ENCODE results near the gene ATP1B1. TPM values are rescaled to one million over a fixed set of nuclear protein-coding genes. Genes with fewer than 3 reads are reported as not detected.
A peak's percentile ranks its signal among the peaks of the same experiment; 100 is the strongest.
"Not testable (repeated sequence)": the region's sequence is repeated elsewhere in the genome, so short reads cannot be mapped to it uniquely, and the experiment has no call there.

ATP1B1 gene
- total RNA-seq, 1 donor from 2014 or later = 25.2 TPM

DNA sequence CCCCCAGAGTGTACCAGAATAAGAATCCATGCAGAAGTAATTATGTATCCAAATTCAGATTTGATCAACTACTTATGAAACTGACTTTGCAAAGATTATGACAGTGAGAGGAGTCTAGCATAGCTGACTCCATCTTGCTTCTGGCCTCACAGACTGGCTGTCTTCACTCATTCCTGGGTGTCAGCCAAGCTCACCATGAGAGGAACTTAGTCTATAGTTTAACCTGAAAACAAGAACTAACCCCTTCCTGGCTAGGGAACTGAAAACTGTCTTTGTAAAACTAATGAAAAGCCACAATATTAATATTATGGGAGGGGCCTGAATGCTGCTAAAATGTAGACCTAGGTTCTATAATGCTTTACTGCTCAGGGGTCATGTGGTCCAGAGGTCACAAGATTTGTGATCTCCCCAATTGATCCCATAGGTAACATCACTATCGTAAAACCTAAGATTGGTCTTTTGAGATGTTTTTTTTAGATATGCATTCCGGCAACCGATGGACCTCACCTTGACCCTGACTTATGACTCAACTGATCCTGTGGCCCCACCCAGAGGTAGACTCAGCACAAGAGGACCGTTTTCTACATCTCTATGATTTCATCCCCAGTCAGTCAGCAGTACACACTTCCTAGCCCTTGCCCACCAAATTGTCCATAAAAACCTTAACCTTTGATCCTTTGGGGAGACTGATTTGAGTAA lies 55.2 kb downstream of the ATP1B1 start:
- Mint-ChIP-seq H3K27ac (ENCODE audit: unreplicated experiment) (no peak overlapping the region), H3K4me1 (peaks cover 14% of the 10 kb centered on the region), H3K36me3 (ENCODE audit: low read depth) (no peaks in the 10 kb centered on the region), H3K27me3 (ENCODE audit: low read depth) (no peaks in the 10 kb centered on the region), H3K9me3 (no peaks in the 10 kb centered on the region), H3K4me3 (no peak overlapping the region)
- TF ChIP-seq, protein P1, sequence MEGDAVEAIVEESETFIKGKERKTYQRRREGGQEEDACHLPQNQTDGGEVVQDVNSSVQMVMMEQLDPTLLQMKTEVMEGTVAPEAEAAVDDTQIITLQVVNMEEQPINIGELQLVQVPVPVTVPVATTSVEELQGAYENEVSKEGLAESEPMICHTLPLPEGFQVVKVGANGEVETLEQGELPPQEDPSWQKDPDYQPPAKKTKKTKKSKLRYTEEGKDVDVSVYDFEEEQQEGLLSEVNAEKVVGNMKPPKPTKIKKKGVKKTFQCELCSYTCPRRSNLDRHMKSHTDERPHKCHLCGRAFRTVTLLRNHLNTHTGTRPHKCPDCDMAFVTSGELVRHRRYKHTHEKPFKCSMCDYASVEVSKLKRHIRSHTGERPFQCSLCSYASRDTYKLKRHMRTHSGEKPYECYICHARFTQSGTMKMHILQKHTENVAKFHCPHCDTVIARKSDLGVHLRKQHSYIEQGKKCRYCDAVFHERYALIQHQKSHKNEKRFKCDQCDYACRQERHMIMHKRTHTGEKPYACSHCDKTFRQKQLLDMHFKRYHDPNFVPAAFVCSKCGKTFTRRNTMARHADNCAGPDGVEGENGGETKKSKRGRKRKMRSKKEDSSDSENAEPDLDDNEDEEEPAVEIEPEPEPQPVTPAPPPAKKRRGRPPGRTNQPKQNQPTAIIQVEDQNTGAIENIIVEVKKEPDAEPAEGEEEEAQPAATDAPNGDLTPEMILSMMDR (conservative IDR thresholded peaks at IDR 0.05) = no peak
- DNase-seq (ENCODE audit: low read depth, low spot score) = no peak

DNA sequence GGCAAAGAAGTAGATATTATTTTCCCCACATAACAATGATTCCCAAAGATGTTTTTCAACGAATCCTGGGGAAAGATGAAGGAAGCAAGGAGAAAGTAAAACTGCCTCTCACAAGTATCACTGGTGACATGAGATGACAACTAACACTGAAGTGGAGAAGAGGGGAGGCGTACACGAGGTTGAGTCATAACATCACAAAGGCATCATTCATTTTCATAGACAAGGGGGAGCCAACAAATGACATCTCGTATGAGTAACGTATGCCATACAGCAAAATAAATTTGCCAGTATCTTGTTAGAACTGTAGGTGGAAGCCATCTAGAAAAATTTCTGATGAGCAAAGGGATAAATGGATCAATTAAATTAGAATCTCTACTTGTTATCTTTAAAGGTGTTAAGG lies 56.6 kb downstream of the ATP1B1 start:
- TF ChIP-seq, protein P1 (conservative IDR thresholded peaks at IDR 0.05) = no peak
- Mint-ChIP-seq H3K4me1 (peaks cover 8% of the 10 kb centered on the region), H3K9me3 (no peaks in the 10 kb centered on the region), H3K36me3 (ENCODE audit: low read depth) (no peaks in the 10 kb centered on the region), H3K27ac (ENCODE audit: unreplicated experiment) (peak overlapping the region; percentile 58), H3K27me3 (ENCODE audit: low read depth) (no peaks in the 10 kb centered on the region), H3K4me3 (no peak overlapping the region)
- no peak for DNase-seq (ENCODE audit: low read depth, low spot score)

DNA sequence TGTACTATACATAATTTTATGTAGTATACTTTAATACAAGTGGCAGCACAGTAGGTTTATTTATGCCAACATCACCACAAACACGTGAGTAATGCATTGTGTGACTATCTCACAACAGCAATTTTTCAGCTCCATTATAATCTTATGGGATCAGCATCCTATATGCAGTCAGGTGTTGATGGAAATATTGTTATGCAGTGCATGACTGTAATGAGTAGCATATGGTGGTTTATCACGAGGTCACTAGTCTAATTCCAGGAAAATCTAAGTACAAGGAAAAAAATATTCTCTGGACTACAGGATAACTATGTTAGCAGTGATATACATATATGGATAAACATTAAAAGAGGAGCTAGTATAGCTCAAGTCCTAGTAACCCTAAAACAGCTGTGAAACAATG lies 69.0 kb downstream of the ATP1B1 start:
- DNase-seq (ENCODE audit: low read depth, low spot score) = no peak
- Mint-ChIP-seq H3K4me3 (no peak overlapping the region), H3K36me3 (ENCODE audit: low read depth) (no peaks in the 10 kb centered on the region)

DNA sequence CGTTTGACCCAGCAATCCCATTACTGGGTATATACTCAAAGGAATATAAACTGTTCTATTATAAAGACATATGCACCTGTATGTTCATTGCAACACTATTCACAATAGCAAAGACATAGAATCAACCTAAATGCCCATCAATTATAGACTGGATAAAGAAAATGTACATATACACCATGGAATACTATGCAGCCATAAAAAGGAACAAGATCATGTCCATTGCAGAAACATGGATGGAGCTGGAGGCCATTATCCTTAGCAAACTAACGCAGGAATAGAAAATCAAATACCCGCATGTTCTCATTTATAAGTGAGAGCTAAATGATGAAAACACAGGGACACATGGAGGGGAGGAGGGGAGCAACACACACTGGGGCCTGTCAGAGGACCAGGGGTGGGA lies 72.9 kb downstream of the ATP1B1 start:
- not testable (repeated sequence) for H3K36me3 Mint-ChIP-seq (ENCODE audit: low read depth); H3K27me3 Mint-ChIP-seq (ENCODE audit: low read depth); DNase-seq (ENCODE audit: low read depth, low spot score); H3K9me3 Mint-ChIP-seq; H3K27ac Mint-ChIP-seq (ENCODE audit: unreplicated experiment); H3K4me1 Mint-ChIP-seq; H3K4me3 Mint-ChIP-seq

More for the DNA sequence above, 69.0 kb downstream of the ATP1B1 start:
- Mint-ChIP-seq H3K9me3 (peaks cover 2% of the 10 kb centered on the region), H3K27ac (ENCODE audit: unreplicated experiment) (no peak overlapping the region), H3K27me3 (ENCODE audit: low read depth) (no peaks in the 10 kb centered on the region), H3K4me1 (no peaks in the 10 kb centered on the region)
- TF ChIP-seq, protein P1 (conservative IDR thresholded peaks at IDR 0.05) = no peak

DNA sequence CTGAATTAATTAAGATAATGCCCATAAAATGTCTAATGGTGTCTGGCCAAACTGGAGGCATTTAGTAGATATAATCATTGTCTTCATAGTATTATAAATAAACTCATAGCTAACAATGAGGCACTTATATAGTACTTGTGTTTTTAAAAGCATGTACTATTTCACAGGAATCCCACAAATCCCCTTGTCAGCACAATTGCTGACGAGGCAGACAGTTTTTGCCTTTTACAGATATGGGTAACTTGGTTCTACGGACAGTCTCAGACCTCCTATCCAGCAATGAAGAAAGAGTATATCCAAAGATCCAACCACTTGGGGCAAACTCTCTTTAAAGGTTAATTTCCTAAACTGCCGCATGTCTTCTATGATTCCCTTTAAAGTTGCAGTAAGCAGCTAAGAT lies 73.7 kb downstream of the ATP1B1 start:
- no peak for DNase-seq (ENCODE audit: low read depth, low spot score)
- no peaks in the 10 kb centered on the region for H3K4me1 Mint-ChIP-seq
- TF ChIP-seq, protein P1 (conservative IDR thresholded peaks at IDR 0.05) = no peak
- H3K27ac Mint-ChIP-seq (ENCODE audit: unreplicated experiment) = no peak overlapping the region
- H3K27me3 Mint-ChIP-seq (ENCODE audit: low read depth) = no peaks in the 10 kb centered on the region
- no peak overlapping the region for H3K4me3 Mint-ChIP-seq
- peaks cover 2% of the 10 kb centered on the region for H3K9me3 Mint-ChIP-seq
- H3K36me3 Mint-ChIP-seq (ENCODE audit: low read depth) = no peaks in the 10 kb centered on the region

Data from neural crest cell (in vitro differentiated cells).